HEK293 (cell line): ENCODE data around the gene POM121L2.

Source experiments
- GFI1B ChIP-seq: fragments of 450-650 bp; formaldehyde crosslinking; IDR thresholded peaks from 2 replicates; pipeline ENCODE4 v1.5.1; 2016; ENCODE audit warnings: missing biosample characterization, missing genetic modification characterization
- HOXA7 ChIP-seq: sonication (generic); formaldehyde crosslinking; IDR thresholded peaks from 2 replicates; pipeline ENCODE4 v1.8.1; 2022; ENCODE audit warnings: missing genetic modification reagents, borderline replicate concordance
- IKZF3 ChIP-seq: fragments of 450-650 bp; IDR thresholded peaks from 2 replicates; pipeline ENCODE4 v1.5.0; 2018; ENCODE audit warnings: missing biosample characterization, mild to moderate bottlenecking, missing genetic modification characterization, moderate library complexity
- INSM2 ChIP-seq: fragments of 450-650 bp; formaldehyde crosslinking; IDR thresholded peaks from 2 replicates; pipeline ENCODE4 v1.5.1; 2016; ENCODE audit warnings: missing biosample characterization, missing genetic modification characterization
- KLF10 ChIP-seq: fragments of 450-650 bp; IDR thresholded peaks from 2 replicates; pipeline ENCODE4 v1.5.1; 2018; ENCODE audit warnings: missing biosample characterization, mild to moderate bottlenecking, missing genetic modification characterization
- KLF8 ChIP-seq: fragments of 450-650 bp; formaldehyde crosslinking; IDR thresholded peaks from 2 replicates; pipeline ENCODE4 v1.5.1; 2016; ENCODE audit warnings: missing biosample characterization, missing genetic modification characterization
- REPIN1 ChIP-seq: fragments of 450-650 bp; formaldehyde crosslinking; IDR thresholded peaks from 2 replicates; pipeline ENCODE4 v1.5.1; 2017; ENCODE audit warnings: missing biosample characterization, missing genetic modification characterization, low read depth
- ZBTB21 ChIP-seq: fragments of 450-650 bp; formaldehyde crosslinking; IDR thresholded peaks from 2 replicates; pipeline ENCODE4 v1.5.1; 2017; ENCODE audit warnings: missing biosample characterization, missing genetic modification characterization
- ZBTB44 ChIP-seq: fragments of 450-650 bp; IDR thresholded peaks from 2 replicates; pipeline ENCODE4 v1.5.1; 2018; ENCODE audit warnings: missing biosample characterization, mild to moderate bottlenecking, missing genetic modification characterization
- ZBTB8A ChIP-seq: fragments of 450-650 bp; formaldehyde crosslinking; IDR thresholded peaks from 2 replicates; pipeline ENCODE4 v1.5.1; 2016; ENCODE audit warnings: missing biosample characterization, missing genetic modification characterization
- ZFP37 ChIP-seq: fragments of 450-650 bp; formaldehyde crosslinking; IDR thresholded peaks from 2 replicates; pipeline ENCODE4 v1.5.1; 2016; ENCODE audit warnings: missing biosample characterization, missing genetic modification characterization
- ZNF138 ChIP-seq: fragments of 450-650 bp; formaldehyde crosslinking; IDR thresholded peaks from 2 replicates; pipeline ENCODE4 v1.5.1; 2016; ENCODE audit warnings: missing biosample characterization, missing genetic modification characterization, borderline replicate concordance
- ZNF19 ChIP-seq: fragments of 450-650 bp; formaldehyde crosslinking; IDR thresholded peaks from 2 replicates; pipeline ENCODE4; 2016; ENCODE audit warnings: missing biosample characterization, missing genetic modification characterization, low read depth
- ZNF211 ChIP-seq: fragments of 450-650 bp; formaldehyde crosslinking; IDR thresholded peaks from 2 replicates; pipeline ENCODE4 v1.5.1; 2016; ENCODE audit warnings: low read depth, missing biosample characterization, missing genetic modification characterization
- ZNF23 ChIP-seq: fragments of 450-650 bp; formaldehyde crosslinking; IDR thresholded peaks from 2 replicates; pipeline ENCODE4 v1.5.1; 2016; ENCODE audit warnings: missing biosample characterization, missing genetic modification characterization, borderline replicate concordance
- ZNF239 ChIP-seq: fragments of 450-650 bp; formaldehyde crosslinking; IDR thresholded peaks from 2 replicates; pipeline ENCODE4 v1.5.1; 2016; ENCODE audit warnings: missing biosample characterization, missing genetic modification characterization
- ZNF24 ChIP-seq: fragments of 450-650 bp; formaldehyde crosslinking; IDR thresholded peaks from 2 replicates; pipeline ENCODE4 v1.5.1; 2016; ENCODE audit warnings: missing biosample characterization, missing genetic modification characterization
- ZNF37A ChIP-seq: fragments of 450-650 bp; IDR thresholded peaks from 2 replicates; pipeline ENCODE4 v1.5.1; 2018; ENCODE audit warnings: missing biosample characterization, missing genetic modification characterization
- ZNF394 ChIP-seq: fragments of 450-650 bp; formaldehyde crosslinking; IDR thresholded peaks from 2 replicates; pipeline ENCODE4 v1.5.1; 2016; ENCODE audit warnings: missing biosample characterization, missing genetic modification characterization, mild to moderate bottlenecking, moderate library complexity, borderline replicate concordance
- ZNF433 ChIP-seq: fragments of 450-650 bp; formaldehyde crosslinking; IDR thresholded peaks from 2 replicates; pipeline ENCODE4 v1.5.1; 2016; ENCODE audit warnings: missing biosample characterization, missing genetic modification characterization, low read depth
- ZNF501 ChIP-seq: fragments of 450-650 bp; formaldehyde crosslinking; IDR thresholded peaks from 2 replicates; pipeline ENCODE4 v1.5.1; 2016; ENCODE audit warnings: missing biosample characterization, missing genetic modification characterization
- ZNF518A ChIP-seq: fragments of 450-650 bp; formaldehyde crosslinking; conservative IDR thresholded peaks from 2 replicates; pipeline ENCODE4 v1.5.1; 2016; ENCODE audit warnings: low read depth, missing biosample characterization, missing genetic modification characterization
- ZNF530 ChIP-seq: fragments of 450-650 bp; formaldehyde crosslinking; IDR thresholded peaks from 2 replicates; pipeline ENCODE4 v1.5.1; 2016; ENCODE audit warnings: low read depth, missing biosample characterization, missing genetic modification characterization
- ZNF558 ChIP-seq: fragments of 450-650 bp; formaldehyde crosslinking; IDR thresholded peaks from 2 replicates; pipeline ENCODE4 v1.5.1; 2016; ENCODE audit warnings: missing biosample characterization, missing genetic modification characterization
- ZNF610 ChIP-seq: fragments of 450-650 bp; formaldehyde crosslinking; IDR thresholded peaks from 2 replicates; pipeline ENCODE4 v1.5.1; 2016; ENCODE audit warnings: missing biosample characterization, missing genetic modification characterization, borderline replicate concordance
- ZNF654 ChIP-seq: fragments of 450-650 bp; formaldehyde crosslinking; IDR thresholded peaks from 2 replicates; pipeline ENCODE4 v1.5.1; 2016; ENCODE audit warnings: low read depth, missing biosample characterization, missing genetic modification characterization
- ZNF660 ChIP-seq: fragments of 450-650 bp; IDR thresholded peaks from 2 replicates; pipeline ENCODE4 v1.5.1; 2018; ENCODE audit warnings: missing biosample characterization, mild to moderate bottlenecking, missing genetic modification characterization
- ZNF692 ChIP-seq: fragments of 450-650 bp; formaldehyde crosslinking; IDR thresholded peaks from 2 replicates; pipeline ENCODE4 v1.5.1; 2016; ENCODE audit warnings: missing biosample characterization, missing genetic modification characterization
- ZNF785 ChIP-seq: fragments of 450-650 bp; formaldehyde crosslinking; IDR thresholded peaks from 2 replicates; pipeline ENCODE4 v1.5.1; 2016; ENCODE audit warnings: missing biosample characterization, missing genetic modification characterization
- ZNF792 ChIP-seq: fragments of 450-650 bp; formaldehyde crosslinking; IDR thresholded peaks from 2 replicates; pipeline ENCODE4 v1.5.1; 2016; ENCODE audit warnings: missing biosample characterization, missing genetic modification characterization
- ZXDB ChIP-seq: fragments of 450-650 bp; formaldehyde crosslinking; IDR thresholded peaks from 2 replicates; pipeline ENCODE4 v1.5.1; 2016; ENCODE audit warnings: missing biosample characterization, missing genetic modification characterization

The POM121L2 gene

GRCh38 chr6:27293436-27294098 is 18.5 kb downstream of the POM121L2 start (continued):
- TF ChIP-seq ZNF518A (tag by site-specific recombination): peak; percentile 22; the same call in 1 of the 2 replicates
- 0 out of 2 replicates have a peak, but pooled peaks have one; percentile 25 for TF ChIP-seq ZNF37A
- TF ChIP-seq ZXDB (tag by site-specific recombination): peak; percentile 52
- no peak for TF ChIP-seq ZNF433
- TF ChIP-seq ZNF211 (tag by site-specific recombination): no peak
- no peak for TF ChIP-seq ZNF530 (tag by site-specific recombination)
- TF ChIP-seq GFI1B (tag by site-specific recombination): peak; percentile 88
- no peak for TF ChIP-seq HOXA7
- no peak; the same call in 1 of the 2 replicates for TF ChIP-seq ZNF394 (tag by site-specific recombination)
- TF ChIP-seq ZBTB8A (tag by site-specific recombination): peak; percentile 15; the same call in 1 of the 2 replicates
- TF ChIP-seq ZNF239 (tag by site-specific recombination): no peak
- TF ChIP-seq ZNF24: peak; percentile 62; the same call in 1 of the 2 replicates
- 0 out of 2 replicates have a peak, but pooled peaks have one; percentile 23 for TF ChIP-seq KLF8
- no peak for TF ChIP-seq ZNF654 (tag by site-specific recombination)
- TF ChIP-seq REPIN1 (tag by site-specific recombination): 0 out of 2 replicates have a peak, but pooled peaks have one; percentile 39
- no peak for TF ChIP-seq ZNF19 (tag by site-specific recombination)
- TF ChIP-seq KLF10 (tag by site-specific recombination): 0 out of 2 replicates have a peak, but pooled peaks have one; percentile 53
- TF ChIP-seq ZBTB44 (tag by site-specific recombination): 0 out of 2 replicates have a peak, but pooled peaks have one; percentile 48
- peak; percentile 88; the same call in 1 of the 2 replicates for TF ChIP-seq ZNF660
- no peak for TF ChIP-seq ZNF792 (tag by site-specific recombination)
- 0 out of 2 replicates have a peak, but pooled peaks have one; percentile 18 for TF ChIP-seq ZNF610 (tag by site-specific recombination)
- peak; percentile 17; the same call in 1 of the 2 replicates for TF ChIP-seq ZNF692 (tag by site-specific recombination)
- no peak for TF ChIP-seq ZNF138 (tag by site-specific recombination)
- no peak for TF ChIP-seq ZBTB21
- no peak for TF ChIP-seq ZNF785
- no peak for TF ChIP-seq ZNF23 (tag by site-specific recombination)
- 0 out of 2 replicates have a peak, but pooled peaks have one; percentile 19 for TF ChIP-seq IKZF3 (tag by site-specific recombination)
- no peak for TF ChIP-seq ZNF558 (tag by site-specific recombination)
- no peak for TF ChIP-seq ZFP37 (tag by site-specific recombination)
- TF ChIP-seq INSM2 (tag by site-specific recombination): peak; percentile 63
- TF ChIP-seq ZNF501 (tag by site-specific recombination): peak; percentile 51; the same call in 1 of the 2 replicates
